Skeletal muscle tissue (tissue), 4 donors: Measurements from ENCODE around the gene GPR34. TPM values are rescaled to one million over a fixed set of nuclear protein-coding genes. Genes with fewer than 3 reads are reported as not detected.
"Not testable (repeated sequence)": the region's sequence is repeated elsewhere in the genome, so short reads cannot be mapped to it uniquely, and the experiment has no call there.

Source experiments
- H3K27ac ChIP-seq: one replicate; pipeline ENCODE4 v1.7.0; 2013; ENCODE audit warnings: mild to moderate bottlenecking, low read depth, low read length, inconsistent platforms
- H3K27me3 ChIP-seq, 3 donors: one replicate each; pipeline ENCODE4 v1.7.0; 2013; ENCODE audit warnings: low read length in 3 of 3; ENCODE audit not compliant: control insufficient read depth in 3 of 3, insufficient read depth in 3 of 3
- H3K36me3 ChIP-seq, 3 donors: one replicate each; pipeline ENCODE4 v1.7.0; 2013; ENCODE audit warnings: low read length in 3 of 3; ENCODE audit not compliant: control insufficient read depth in 3 of 3, insufficient read depth in 3 of 3
- H3K4me1 ChIP-seq, 3 donors: one replicate each; pipeline ENCODE4 v1.7.0; 2013; ENCODE audit warnings: low read length in 3 of 3, mild to moderate bottlenecking in 3 of 3; ENCODE audit not compliant: control insufficient read depth in 3 of 3, insufficient read depth in 3 of 3
- H3K4me3 ChIP-seq, 3 donors: one replicate each; pipeline ENCODE4 v1.7.0; 2013; ENCODE audit warnings: low read length in 3 of 3
- H3K9ac ChIP-seq, 3 donors: one replicate each; pipeline ENCODE4 v1.7.0; 2013; ENCODE audit warnings: low read length in 3 of 3, mild to moderate bottlenecking in 3 of 3, moderate library complexity in 2 of 3, low read depth in 1 of 3
- H3K9me3 ChIP-seq, 3 donors: one replicate each; pipeline ENCODE4 v1.7.0; 2013; ENCODE audit warnings: low read length in 3 of 3; ENCODE audit not compliant: control insufficient read depth in 3 of 3
- total RNA-seq: library from RNA; depleted of rRNA; stranded (reverse); fragments of >200 nt; gene quantifications from one replicate; pipeline ENCODE4 v1.2.3, GENCODE V29; 2014
- donor health status: Osteomylitis.

The GPR34 gene, protein sequence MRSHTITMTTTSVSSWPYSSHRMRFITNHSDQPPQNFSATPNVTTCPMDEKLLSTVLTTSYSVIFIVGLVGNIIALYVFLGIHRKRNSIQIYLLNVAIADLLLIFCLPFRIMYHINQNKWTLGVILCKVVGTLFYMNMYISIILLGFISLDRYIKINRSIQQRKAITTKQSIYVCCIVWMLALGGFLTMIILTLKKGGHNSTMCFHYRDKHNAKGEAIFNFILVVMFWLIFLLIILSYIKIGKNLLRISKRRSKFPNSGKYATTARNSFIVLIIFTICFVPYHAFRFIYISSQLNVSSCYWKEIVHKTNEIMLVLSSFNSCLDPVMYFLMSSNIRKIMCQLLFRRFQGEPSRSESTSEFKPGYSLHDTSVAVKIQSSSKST
- total RNA-seq, result 13.6 TPM

GRCh38 chrX:41688835-41689234 is at the start of gene GPR34:
GPR34 (plus strand) TSS chrX:41688973; CDS start chrX:41695634, 6,661 bp downstream.
- Histone ChIP-seq H3K27ac (no peak within 1 kb of the TSS), H3K27me3 (no peaks in the 10 kb centered on the region), H3K4me1 (no peaks in the 10 kb centered on the region), H3K4me3 (no peak within 1 kb of the TSS), H3K9ac (no peak within 1 kb of the TSS), H3K36me3 (no peaks in the 10 kb centered on the region), H3K9me3 (no peaks in the 10 kb centered on the region)

GRCh38 chrX:41646201-41646600 is 42.6 kb upstream of the GPR34 start:
- not testable (repeated sequence) for H3K27me3 ChIP-seq, H3K9ac ChIP-seq, H3K27ac ChIP-seq, H3K9me3 ChIP-seq, H3K4me1 ChIP-seq, H3K4me3 ChIP-seq, H3K36me3 ChIP-seq

DNA sequence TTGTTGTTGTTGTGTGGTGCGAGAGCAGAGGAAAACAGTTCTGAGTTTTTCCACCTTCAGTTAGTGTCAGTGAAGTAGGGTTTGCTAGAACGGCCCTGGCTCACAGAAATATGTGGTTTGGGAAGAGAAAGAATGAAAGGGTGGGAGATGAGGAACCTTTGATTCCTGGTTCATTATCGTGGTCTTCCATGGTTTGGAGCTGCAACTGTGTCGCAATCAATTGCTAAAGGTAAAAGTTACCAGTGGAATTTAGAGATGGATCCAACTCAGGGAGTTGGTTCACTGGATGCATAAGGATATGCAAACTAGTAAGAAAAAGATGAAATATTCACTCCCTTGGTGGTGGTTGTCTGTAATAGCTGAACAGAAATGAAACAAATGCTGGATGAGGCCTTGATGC is 35.6 kb upstream of the GPR34 start:
- Histone ChIP-seq H3K27ac (no peak overlapping the region), H3K9ac (no peak overlapping the region), H3K4me3 (no peak overlapping the region), H3K36me3 (peaks cover 0 to 6% (median 1%) of the 10 kb centered on the region in 3 donors), H3K4me1 (no peaks in the 10 kb centered on the region), H3K9me3 (no peaks in the 10 kb centered on the region), H3K27me3 (no peaks in the 10 kb centered on the region)

GRCh38 chrX:41655101-41655500 is 33.7 kb upstream of the GPR34 start:
- no peaks in the 10 kb centered on the region for H3K4me1 ChIP-seq
- H3K27me3 ChIP-seq, result no peaks in the 10 kb centered on the region
- H3K9ac ChIP-seq, result no peak overlapping the region
- peaks cover 0 to 6% (median 4%) of the 10 kb centered on the region in 3 donors for H3K36me3 ChIP-seq
- no peak overlapping the region for H3K27ac ChIP-seq
- H3K4me3 ChIP-seq, result no peak overlapping the region
- H3K9me3 ChIP-seq, result no peaks in the 10 kb centered on the region

DNA sequence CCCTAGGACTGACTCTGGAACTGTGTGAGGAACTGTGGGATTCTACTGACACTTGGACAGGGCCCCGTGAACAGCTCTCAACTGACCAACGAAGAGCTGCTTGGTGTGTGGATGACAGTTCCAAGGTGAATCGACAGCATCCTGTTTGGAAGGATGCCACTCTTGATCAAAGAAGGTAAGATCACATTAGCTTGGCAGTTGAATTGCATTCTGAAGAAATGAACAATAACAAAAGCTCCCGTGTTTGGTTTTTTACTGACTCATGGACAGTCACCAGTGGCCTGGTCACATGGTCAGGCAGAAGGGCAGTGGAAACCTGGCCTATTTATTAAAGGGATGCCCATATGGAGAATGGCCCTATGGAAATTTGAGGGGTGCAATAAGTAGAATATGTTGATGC is 33.1 kb upstream of the GPR34 start:
- H3K27me3 ChIP-seq, result no peaks in the 10 kb centered on the region
- no peaks in the 10 kb centered on the region for H3K4me1 ChIP-seq

DNA sequence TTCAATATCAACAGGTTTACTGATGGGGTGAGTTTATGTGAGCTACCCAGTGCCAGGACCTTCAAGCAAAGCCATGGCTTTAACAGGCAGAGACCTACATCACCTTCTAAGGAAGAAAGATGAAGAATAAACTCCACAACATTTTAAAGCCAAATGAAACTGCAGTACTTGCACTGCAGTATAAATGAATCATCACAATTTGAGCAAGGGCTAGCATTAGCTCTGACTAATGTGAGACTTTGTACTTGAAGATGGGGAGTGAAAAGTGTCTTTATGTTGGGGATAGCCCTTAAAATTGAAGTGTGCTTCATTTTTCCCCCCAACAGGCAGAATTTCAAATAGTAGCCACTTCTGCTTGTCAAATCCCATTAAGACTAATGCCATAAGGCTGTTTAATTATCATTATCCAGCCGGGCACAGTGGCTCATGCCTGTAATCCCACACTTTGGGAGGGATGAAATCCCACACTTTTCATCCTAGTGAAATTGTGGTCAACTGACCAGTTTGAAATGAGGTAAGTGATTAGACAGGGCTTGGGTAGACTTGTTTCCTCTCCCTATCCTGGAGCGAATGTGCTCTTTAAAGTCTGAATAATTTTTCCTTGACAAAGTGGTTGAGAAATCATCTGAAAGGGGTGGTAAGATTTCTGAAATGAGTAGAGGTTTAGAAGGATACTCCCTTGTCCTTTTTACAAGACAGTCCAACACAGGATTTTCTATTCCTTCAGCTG is 27.2 kb upstream of the GPR34 start:
- H3K27me3 ChIP-seq, result no peaks in the 10 kb centered on the region
- H3K27ac ChIP-seq, result no peak overlapping the region

More for the DNA sequence above, 33.1 kb upstream of the GPR34 start:
- Histone ChIP-seq H3K9ac (no peak overlapping the region), H3K9me3 (no peaks in the 10 kb centered on the region), H3K36me3 (peaks cover 0 to 6% (median 4%) of the 10 kb centered on the region in 3 donors), H3K27ac (no peak overlapping the region), H3K4me3 (no peak overlapping the region)

GRCh38 chrX:41664375-41664901 is 24.3 kb upstream of the GPR34 start:
- H3K27ac ChIP-seq, result no peak overlapping the region
- no peak overlapping the region for H3K4me3 ChIP-seq
- H3K9ac ChIP-seq, result no peak overlapping the region

More for the DNA sequence above, 27.2 kb upstream of the GPR34 start:
- Histone ChIP-seq H3K9ac (no peak overlapping the region), H3K9me3 (no peaks in the 10 kb centered on the region), H3K36me3 (peaks cover 0 to 3% (median 0%) of the 10 kb centered on the region in 3 donors), H3K4me3 (no peak overlapping the region), H3K4me1 (peaks cover 0 to 3% (median 0%) of the 10 kb centered on the region in 3 donors)

DNA sequence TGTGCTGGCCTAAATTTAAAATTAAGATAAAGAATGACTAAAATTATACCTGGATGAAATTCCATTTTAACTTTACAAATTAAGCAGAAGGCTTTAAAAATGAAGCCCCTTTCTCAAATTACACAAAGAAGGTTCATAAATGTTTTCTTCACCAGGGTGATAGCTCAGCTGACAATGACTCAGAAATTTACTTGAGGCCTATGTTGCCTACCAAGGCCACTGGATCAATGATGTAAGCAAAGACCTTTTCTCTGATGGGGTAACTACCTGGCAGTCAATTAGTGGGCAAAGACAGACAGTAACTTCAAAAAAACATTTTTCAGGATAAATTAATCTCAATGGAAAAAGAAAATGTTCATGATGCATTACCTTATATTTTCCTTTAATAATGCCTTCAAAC is 23.9 kb upstream of the GPR34 start:
- peaks cover 0 to 4% (median 0%) of the 10 kb centered on the region in 3 donors for H3K27me3 ChIP-seq

More at GRCh38 chrX:41664375-41664901, 24.3 kb upstream of the GPR34 start:
- H3K9me3 ChIP-seq, result no peaks in the 10 kb centered on the region
- peaks cover 0 to 3% (median 0%) of the 10 kb centered on the region in 3 donors for H3K4me1 ChIP-seq
- no peaks in the 10 kb centered on the region for H3K36me3 ChIP-seq
- peaks cover 0 to 4% (median 0%) of the 10 kb centered on the region in 3 donors for H3K27me3 ChIP-seq

GRCh38 chrX:41665686-41666085 is 23.1 kb upstream of the GPR34 start:
- H3K9ac ChIP-seq, result no peak overlapping the region
- no peak overlapping the region for H3K4me3 ChIP-seq
- H3K36me3 ChIP-seq, result no peaks in the 10 kb centered on the region
- no peaks in the 10 kb centered on the region for H3K9me3 ChIP-seq
- peaks cover 0 to 4% (median 0%) of the 10 kb centered on the region in 3 donors for H3K27me3 ChIP-seq
- H3K4me1 ChIP-seq, result peaks cover 0 to 3% (median 0%) of the 10 kb centered on the region in 3 donors
- no peak overlapping the region for H3K27ac ChIP-seq

More for the DNA sequence above, 23.9 kb upstream of the GPR34 start:
- Histone ChIP-seq H3K36me3 (no peaks in the 10 kb centered on the region), H3K4me3 (no peak overlapping the region), H3K27ac (no peak overlapping the region), H3K9me3 (no peaks in the 10 kb centered on the region), H3K4me1 (peaks cover 0 to 3% (median 0%) of the 10 kb centered on the region in 3 donors), H3K9ac (no peak overlapping the region)

GRCh38 chrX:41666251-41666650 is 22.5 kb upstream of the GPR34 start:
- no peaks in the 10 kb centered on the region for H3K9me3 ChIP-seq
- no peak overlapping the region for H3K9ac ChIP-seq
- peaks cover 0 to 4% (median 0%) of the 10 kb centered on the region in 3 donors for H3K27me3 ChIP-seq
- no peak overlapping the region for H3K4me3 ChIP-seq
- peaks cover 0 to 3% (median 0%) of the 10 kb centered on the region in 3 donors for H3K4me1 ChIP-seq
- no peaks in the 10 kb centered on the region for H3K36me3 ChIP-seq
- H3K27ac ChIP-seq, result no peak overlapping the region
